ENCODE measurements around the gene ZNF101.

The ZNF101 gene

GRCh38 chr19:19642506-19643157 is 26.0 kb upstream of the ZNF101 start:
- peak; percentile 48 for DNase-seq

GRCh38 chr19:19643158-19644053 is 25.2 kb upstream of the ZNF101 start, which contains the start of gene GMIP:
Gene GMIP, minus strand, starts transcription at chr19:19643657. Its CDS starts 128 bp downstream, at chr19:19643529.
- DNase-seq = peak; percentile 84

- DNase-seq = no peak
Measured at GRCh38 chr19:19644054-19644388, 24.6 kb upstream of the ZNF101 start.

- DNase-seq = no peak
Measured at GRCh38 chr19:19645233-19645870, 23.3 kb upstream of the ZNF101 start.

- DNase-seq = no peak
Measured at GRCh38 chr19:19647037-19647835, 21.4 kb upstream of the ZNF101 start.

- no peak for DNase-seq
Measured at GRCh38 chr19:19649155-19649554, 19.5 kb upstream of the ZNF101 start.

GRCh38 chr19:19649580-19649995 is 19.1 kb upstream of the ZNF101 start:
- DNase-seq = no peak

GRCh38 chr19:19650331-19650730 is 18.3 kb upstream of the ZNF101 start:
- no peak for DNase-seq

GRCh38 chr19:19651076-19651475 is 17.6 kb upstream of the ZNF101 start:
- DNase-seq = no peak

GRCh38 chr19:19652482-19653295 is 15.9 kb upstream of the ZNF101 start:
- DNase-seq = no peak

- DNase-seq = no peak
Measured at GRCh38 chr19:19653597-19654147, 15.0 kb upstream of the ZNF101 start.

GRCh38 chr19:19654441-19654840 is 14.2 kb upstream of the ZNF101 start:
- DNase-seq = no peak

GRCh38 chr19:19655051-19655594 is 13.5 kb upstream of the ZNF101 start:
- DNase-seq = no peak

- no peak for DNase-seq
Measured at GRCh38 chr19:19655641-19656343, 12.8 kb upstream of the ZNF101 start.

- no peak for DNase-seq
Measured at GRCh38 chr19:19656451-19657396, 11.9 kb upstream of the ZNF101 start.

- no peak for DNase-seq
Measured at GRCh38 chr19:19657397-19657783, 11.2 kb upstream of the ZNF101 start.

GRCh38 chr19:19659646-19660245 is 8.9 kb upstream of the ZNF101 start:
- DNase-seq = no peak

GRCh38 chr19:19661141-19661674 is 7.4 kb upstream of the ZNF101 start:
- DNase-seq = no peak

Measured in activated naive CD4-positive, alpha-beta T cell treated with anti-CD3 and anti-CD28 coated beads, Interleukin-2, amount 50 U/mL, for 16 hours (primary cell).